ENCODE data around the gene PHETA2. TPM values are rescaled to one million over a fixed set of nuclear protein-coding genes. Genes with fewer than 3 reads are reported as not detected.
A peak's percentile ranks its signal among the peaks of the same experiment; 100 is the strongest.
"Not testable (repeated sequence)": the region's sequence is repeated elsewhere in the genome, so short reads cannot be mapped to it uniquely, and the experiment has no call there.

The PHETA2 gene
- total and polyA plus RNA-seq, 3 donors from 2014 or later: 2.8 to 5.5 (median 3.8) TPM

- Histone ChIP-seq H3K4me1 (peaks cover 16% of the 10 kb centered on the region), H3K9me3 (no peaks in the 10 kb centered on the region), H3K27me3 (no peaks in the 10 kb centered on the region), H3K4me3 (peak overlapping the region; percentile 71 to 81), H3K27ac (peak overlapping the region; percentile 78 to 93), H3K36me3 (ENCODE audit: low read depth, missing control alignments) (no peaks in the 10 kb centered on the region)
- no peak for DNase-seq
- TF ChIP-seq POLR2A (IDR thresholded peaks at IDR 0.05) (no peak), CTCF (IDR thresholded peaks at IDR 0.05) (no peak)
- intact Hi-C loops (cut with DNase I; ENCODE audit: low total_unique reads): no loop called here
- WGBS, 2 donors: 18 to 23% methylated on average over 7 of the region's 7 CpGs
Observed at GRCh38 chr22:42091455-42091782, 17.4 kb downstream of the PHETA2 start.

GRCh38 chr22:42101199-42101598 lies 27.2 kb downstream of the PHETA2 start:
- no peaks in the 10 kb centered on the region for H3K36me3 ChIP-seq (ENCODE audit: low read depth, missing control alignments)
- H3K9me3 ChIP-seq: no peaks in the 10 kb centered on the region
- H3K27me3 ChIP-seq: no peaks in the 10 kb centered on the region
- intact Hi-C loops (cut with DNase I; ENCODE audit: low total_unique reads): no loop called here
- no peak for DNase-seq
- TF ChIP-seq CTCF (IDR thresholded peaks at IDR 0.05) (no peak), POLR2A (IDR thresholded peaks at IDR 0.05) (no peak)
- no peaks in the 10 kb centered on the region for H3K4me1 ChIP-seq
- WGBS, 2 donors: 95 to 97% methylated on average over 3 of the region's 3 CpGs
- no peak overlapping the region for H3K4me3 ChIP-seq
- no peak overlapping the region for H3K27ac ChIP-seq

- H3K4me3 ChIP-seq; H3K36me3 ChIP-seq (ENCODE audit: low read depth, missing control alignments); H3K4me1 ChIP-seq; intact Hi-C loops (cut with DNase I; ENCODE audit: low total_unique reads); H3K27me3 ChIP-seq; H3K9me3 ChIP-seq; H3K27ac ChIP-seq; DNase-seq: not testable (repeated sequence)
- 96 to 99% methylated on average over 6 of the region's 6 CpGs for WGBS, 2 donors
Observed at GRCh38 chr22:42104332-42104860, 30.3 kb downstream of the PHETA2 start.

GRCh38 chr22:42108848-42109247 lies 34.8 kb downstream of the PHETA2 start:
- DNase-seq: no peak
- intact Hi-C loops (cut with DNase I; ENCODE audit: low total_unique reads): no loop called here
- H3K9me3 ChIP-seq: no peaks in the 10 kb centered on the region
- no peaks in the 10 kb centered on the region for H3K27me3 ChIP-seq
- TF ChIP-seq POLR2A (IDR thresholded peaks at IDR 0.05) (no peak), CTCF (IDR thresholded peaks at IDR 0.05) (no peak)
- H3K4me3 ChIP-seq: no peak overlapping the region
- no peak overlapping the region for H3K27ac ChIP-seq
- WGBS, 2 donors: 64 to 78% methylated on average over 18 of the region's 18 CpGs
- no peaks in the 10 kb centered on the region for H3K36me3 ChIP-seq (ENCODE audit: low read depth, missing control alignments)
- no peaks in the 10 kb centered on the region for H3K4me1 ChIP-seq

- DNase-seq: no peak
- H3K27me3 ChIP-seq: no peaks in the 10 kb centered on the region
- H3K9me3 ChIP-seq: no peaks in the 10 kb centered on the region
- H3K36me3 ChIP-seq (ENCODE audit: low read depth, missing control alignments): no peaks in the 10 kb centered on the region
- no peaks in the 10 kb centered on the region for H3K4me1 ChIP-seq
- TF ChIP-seq CTCF (IDR thresholded peaks at IDR 0.05) (no peak), POLR2A (IDR thresholded peaks at IDR 0.05) (no peak)
- WGBS, 2 donors: 92 to 99% methylated on average over 4 of the region's 4 CpGs
- intact Hi-C loops (cut with DNase I; ENCODE audit: low total_unique reads): no loop called here
- no peak overlapping the region for H3K27ac ChIP-seq
- H3K4me3 ChIP-seq: no peak overlapping the region
Observed at GRCh38 chr22:42111798-42112197, 37.8 kb downstream of the PHETA2 start.

GRCh38 chr22:42112793-42113192 lies 38.7 kb downstream of the PHETA2 start:
- intact Hi-C loops (cut with DNase I; ENCODE audit: low total_unique reads); H3K4me1 ChIP-seq; H3K27me3 ChIP-seq; DNase-seq; H3K4me3 ChIP-seq; H3K27ac ChIP-seq; H3K36me3 ChIP-seq (ENCODE audit: low read depth, missing control alignments); H3K9me3 ChIP-seq: not testable (repeated sequence)
- WGBS, 2 donors: 28 to 47% methylated on average over 3 to 4 of the region's 4 CpGs

All from testis (tissue), 3 donors.